ENCODE data around the gene CHPF. TPM values are rescaled to one million over a fixed set of nuclear protein-coding genes. Genes with fewer than 3 reads are reported as not detected.
A peak's percentile ranks its signal among the peaks of the same experiment; 100 is the strongest.

CHPF gene
- total RNA-seq, 1 experiment from 2014 or later: 13.8 TPM

- Histone ChIP-seq H3K4me3 (ENCODE audit: low read depth, low read length, poor library complexity, severe bottlenecking) (no peak overlapping the region), H3K36me3 (ENCODE audit: insufficient read depth, low read length, poor library complexity, severe bottlenecking) (no peaks in the 10 kb centered on the region), H3K9me3 (ENCODE audit: low read depth, low read length, poor library complexity, severe bottlenecking) (no peaks in the 10 kb centered on the region), H3K27ac (ENCODE audit: low read depth, low read length, poor library complexity, severe bottlenecking) (peak overlapping the region; percentile 69), H3K27me3 (replicated peaks; ENCODE audit: insufficient read depth, low read depth, low read length, poor library complexity) (no peaks in the 10 kb centered on the region), H3K4me1 (ENCODE audit: insufficient read depth, low read length, poor library complexity, severe bottlenecking) (peaks cover 76% of the 10 kb centered on the region)
- TF ChIP-seq CTCF (conservative IDR thresholded peaks at IDR 0.05; ENCODE audit: low read depth, low read length): no peak
- TF ChIP-seq EZH2 (IDR thresholded peaks at IDR 0.05; ENCODE audit: borderline replicate concordance, low read depth, low read length, poor library complexity, severe bottlenecking): no peak
- intact Hi-C loops (cut with micrococcal nuclease; ENCODE audit: unreplicated experiment): no loop called here
- ChIA-PET POLR2A (ENCODE audit: low non-redundant PET) (interaction anchor here (0.6 to 0.7 kb wide), 2 partner anchors 9 to 26 kb away, joined by 3 to 4 read pairs; no protein-coding TSS in a partner anchor), CTCF (interaction anchor here (0.6 to 1.3 kb wide), 4 partner anchors 9 to 52 kb away, joined by 4 to 13 read pairs (median 5); a partner anchor contains a TSS)
- no TSS peak for BruUV-seq (replicated peaks)
- DNase-seq (ENCODE audit: low spot score): peak; percentile 64
Observed at GRCh38 chr2:219511547-219512325, 31.9 kb downstream of the CHPF start.

- peaks cover 80% of the 10 kb centered on the region for H3K4me1 ChIP-seq (ENCODE audit: insufficient read depth, low read length, poor library complexity, severe bottlenecking)
- DNase-seq (ENCODE audit: low spot score): no peak
- peak overlapping the region; percentile 73 for H3K27ac ChIP-seq (ENCODE audit: low read depth, low read length, poor library complexity, severe bottlenecking)
- intact Hi-C loops (cut with micrococcal nuclease; ENCODE audit: unreplicated experiment): no loop called here
- H3K4me3 ChIP-seq (ENCODE audit: low read depth, low read length, poor library complexity, severe bottlenecking): peak overlapping the region; percentile 24
- no peaks in the 10 kb centered on the region for H3K9me3 ChIP-seq (ENCODE audit: low read depth, low read length, poor library complexity, severe bottlenecking)
- BruUV-seq (replicated peaks): no TSS peak
- H3K27me3 ChIP-seq (replicated peaks; ENCODE audit: insufficient read depth, low read depth, low read length, poor library complexity): no peaks in the 10 kb centered on the region
- no peak for TF ChIP-seq EZH2 (IDR thresholded peaks at IDR 0.05; ENCODE audit: borderline replicate concordance, low read depth, low read length, poor library complexity, severe bottlenecking)
- no peak for TF ChIP-seq CTCF (conservative IDR thresholded peaks at IDR 0.05; ENCODE audit: low read depth, low read length)
- ChIA-PET POLR2A (ENCODE audit: low non-redundant PET) (interaction anchor here (0.7 kb wide), 2 partner anchors 12 to 25 kb away, joined by 4 to 9 read pairs; partner anchors contain the start of gene GMPPA), CTCF (interaction anchor here (0.6 to 2.1 kb wide), 15 partner anchors 9 to 102 kb away, joined by 4 to 31 read pairs (median 9); partner anchors contain the start of gene GMPPA)
- peaks cover 3% of the 10 kb centered on the region for H3K36me3 ChIP-seq (ENCODE audit: insufficient read depth, low read length, poor library complexity, severe bottlenecking)
Observed at GRCh38 chr2:219510512-219511135, 33.0 kb downstream of the CHPF start.

GRCh38 chr2:219509780-219510511 lies 33.7 kb downstream of the CHPF start:
- ChIA-PET POLR2A (ENCODE audit: low non-redundant PET) (interaction anchor here (0.7 to 1.0 kb wide), 2 partner anchors 11 to 14 kb away, joined by 4 to 9 read pairs; partner anchors contain the start of gene GMPPA), CTCF (interaction anchor here (0.5 to 2.1 kb wide), 22 partner anchors 9 to 303 kb away, joined by 3 to 31 read pairs (median 6); partner anchors contain the start of genes GMPPA and ZFAND2B)
- BruUV-seq (replicated peaks): no TSS peak
- Histone ChIP-seq H3K27ac (ENCODE audit: low read depth, low read length, poor library complexity, severe bottlenecking) (peak overlapping the region; percentile 73), H3K36me3 (ENCODE audit: insufficient read depth, low read length, poor library complexity, severe bottlenecking) (peaks cover 3% of the 10 kb centered on the region), H3K9me3 (ENCODE audit: low read depth, low read length, poor library complexity, severe bottlenecking) (no peaks in the 10 kb centered on the region), H3K4me3 (ENCODE audit: low read depth, low read length, poor library complexity, severe bottlenecking) (peak overlapping the region; percentile 24), H3K4me1 (ENCODE audit: insufficient read depth, low read length, poor library complexity, severe bottlenecking) (peaks cover 80% of the 10 kb centered on the region), H3K27me3 (replicated peaks; ENCODE audit: insufficient read depth, low read depth, low read length, poor library complexity) (no peaks in the 10 kb centered on the region)
- peak; percentile 72 for DNase-seq (ENCODE audit: low spot score)
- intact Hi-C loops (cut with micrococcal nuclease; ENCODE audit: unreplicated experiment): no loop called here
- TF ChIP-seq CTCF (conservative IDR thresholded peaks at IDR 0.05; ENCODE audit: low read depth, low read length) (peak; percentile 84), EZH2 (IDR thresholded peaks at IDR 0.05; ENCODE audit: borderline replicate concordance, low read depth, low read length, poor library complexity, severe bottlenecking) (no peak)

Measured in A673 (cell line).